ENCODE data around the gene SH3BP5L. TPM values are rescaled to one million over a fixed set of nuclear protein-coding genes. Genes with fewer than 3 reads are reported as not detected.

Gene SH3BP5L
- total RNA-seq, 4 donors from 2014 or later = 21.9 to 38.7 (median 28.4) TPM

- Histone ChIP-seq H3K36me3 (no peaks in the 10 kb centered on the region), H3K27me3 (peaks cover 32% of the 10 kb centered on the region), H3K4me3 (no peak overlapping the region), H3K27ac (no peak overlapping the region), H3K9me3 (no peaks in the 10 kb centered on the region), H3K4me1 (no peaks in the 10 kb centered on the region)
- 90 to 100% methylated on average over 2 to 3 of the region's 4 CpGs for WGBS, 2 donors (ENCODE audit: low coverage in 1 of 2)
- TF ChIP-seq, protein P1, sequence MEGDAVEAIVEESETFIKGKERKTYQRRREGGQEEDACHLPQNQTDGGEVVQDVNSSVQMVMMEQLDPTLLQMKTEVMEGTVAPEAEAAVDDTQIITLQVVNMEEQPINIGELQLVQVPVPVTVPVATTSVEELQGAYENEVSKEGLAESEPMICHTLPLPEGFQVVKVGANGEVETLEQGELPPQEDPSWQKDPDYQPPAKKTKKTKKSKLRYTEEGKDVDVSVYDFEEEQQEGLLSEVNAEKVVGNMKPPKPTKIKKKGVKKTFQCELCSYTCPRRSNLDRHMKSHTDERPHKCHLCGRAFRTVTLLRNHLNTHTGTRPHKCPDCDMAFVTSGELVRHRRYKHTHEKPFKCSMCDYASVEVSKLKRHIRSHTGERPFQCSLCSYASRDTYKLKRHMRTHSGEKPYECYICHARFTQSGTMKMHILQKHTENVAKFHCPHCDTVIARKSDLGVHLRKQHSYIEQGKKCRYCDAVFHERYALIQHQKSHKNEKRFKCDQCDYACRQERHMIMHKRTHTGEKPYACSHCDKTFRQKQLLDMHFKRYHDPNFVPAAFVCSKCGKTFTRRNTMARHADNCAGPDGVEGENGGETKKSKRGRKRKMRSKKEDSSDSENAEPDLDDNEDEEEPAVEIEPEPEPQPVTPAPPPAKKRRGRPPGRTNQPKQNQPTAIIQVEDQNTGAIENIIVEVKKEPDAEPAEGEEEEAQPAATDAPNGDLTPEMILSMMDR (IDR thresholded peaks at IDR 0.05) = no peak
- TF ChIP-seq POLR2A (IDR thresholded peaks at IDR 0.05) (no peak), POLR2AphosphoS5 (IDR thresholded peaks at IDR 0.05) (no peak), EP300 (IDR thresholded peaks at IDR 0.05) (no peak)
- ATAC-seq = no peak
Observed at GRCh38 chr1:248787430-248787829, 38.3 kb downstream of the SH3BP5L start.

- H3K4me1 ChIP-seq = no peaks in the 10 kb centered on the region
- H3K9me3 ChIP-seq = peaks cover 0 to 4% (median 0%) of the 10 kb centered on the region in 3 donors
- TF ChIP-seq, protein P1 (IDR thresholded peaks at IDR 0.05) = no peak
- TF ChIP-seq EP300 (IDR thresholded peaks at IDR 0.05) (no peak), POLR2A (IDR thresholded peaks at IDR 0.05) (no peak), POLR2AphosphoS5 (IDR thresholded peaks at IDR 0.05) (no peak)
- H3K27me3 ChIP-seq = peaks cover 32% of the 10 kb centered on the region
- no peak overlapping the region for H3K27ac ChIP-seq
- no peaks in the 10 kb centered on the region for H3K36me3 ChIP-seq
- no peak for ATAC-seq
- 76% methylated on average over 2 to 3 of the region's 3 CpGs for WGBS, 2 donors (ENCODE audit: low coverage in 1 of 2)
- no peak overlapping the region for H3K4me3 ChIP-seq
Observed at GRCh38 chr1:248786156-248786555, 39.6 kb downstream of the SH3BP5L start.

- WGBS, 2 donors (ENCODE audit: low coverage in 1 of 2) = 60% methylated on average over 1 of the region's 3 CpGs; no CpG with 5 or more reads in 1 of the 2 donors
- no peak for ATAC-seq
- H3K27ac ChIP-seq = no peak overlapping the region
- no peak overlapping the region for H3K4me3 ChIP-seq
- TF ChIP-seq, protein P1 (IDR thresholded peaks at IDR 0.05) = no peak
- TF ChIP-seq POLR2A (IDR thresholded peaks at IDR 0.05) (no peak), EP300 (IDR thresholded peaks at IDR 0.05) (no peak), POLR2AphosphoS5 (IDR thresholded peaks at IDR 0.05) (no peak)
- peaks cover 20% of the 10 kb centered on the region for H3K27me3 ChIP-seq
- H3K4me1 ChIP-seq = no peaks in the 10 kb centered on the region
- no peaks in the 10 kb centered on the region for H3K36me3 ChIP-seq
- peaks cover 0 to 14% (median 0%) of the 10 kb centered on the region in 3 donors for H3K9me3 ChIP-seq
Observed at GRCh38 chr1:248783367-248783766, 42.3 kb downstream of the SH3BP5L start.

DNA sequence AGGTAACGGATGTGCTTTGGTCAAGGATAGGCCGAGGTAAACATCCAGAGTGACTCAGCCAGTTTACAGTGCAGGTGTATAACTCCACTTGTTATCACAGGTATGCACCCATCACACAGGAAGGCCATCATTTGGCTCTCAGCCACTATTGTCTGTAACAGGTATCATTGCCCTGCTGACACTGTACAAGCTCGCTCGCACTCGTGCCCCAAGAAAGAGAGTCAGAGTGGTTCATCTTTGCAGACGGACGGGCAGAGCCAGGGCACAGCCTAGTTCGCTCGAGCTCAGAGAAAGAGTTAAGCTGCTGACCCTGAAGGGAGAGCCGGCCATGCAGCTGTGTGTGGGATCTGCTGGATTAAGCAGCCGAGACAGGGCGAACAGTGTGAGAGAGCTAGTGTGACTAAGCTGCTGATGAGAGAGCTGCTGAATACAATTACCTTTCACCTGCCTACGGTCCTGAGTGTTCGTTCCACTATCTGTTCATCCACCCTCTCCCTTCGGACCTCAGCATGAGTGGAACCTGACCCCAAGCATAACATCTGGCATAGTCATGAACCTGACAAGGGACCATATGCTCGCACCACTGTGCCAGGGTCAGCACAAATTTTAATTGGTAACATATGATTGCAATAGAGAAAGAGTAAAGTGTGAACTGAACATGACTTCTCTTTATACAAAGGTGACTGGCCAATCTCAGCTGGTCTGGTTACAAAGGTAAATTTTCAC lies 43.1 kb downstream of the SH3BP5L start:
- H3K9me3 ChIP-seq = peaks cover 0 to 22% (median 0%) of the 10 kb centered on the region in 3 donors
- TF ChIP-seq EP300 (IDR thresholded peaks at IDR 0.05) (no peak), POLR2A (IDR thresholded peaks at IDR 0.05) (no peak)
- 80 to 90% methylated on average over 2 to 8 of the region's 16 CpGs for WGBS, 2 donors (ENCODE audit: low coverage in 1 of 2)
- no peaks in the 10 kb centered on the region for H3K36me3 ChIP-seq
- no peak overlapping the region for H3K4me3 ChIP-seq
- H3K27ac ChIP-seq = no peak overlapping the region
- peaks cover 15% of the 10 kb centered on the region for H3K27me3 ChIP-seq
- no peaks in the 10 kb centered on the region for H3K4me1 ChIP-seq
- ATAC-seq = no peak

GRCh38 chr1:248779350-248779749 lies 46.4 kb downstream of the SH3BP5L start:
- H3K27me3 ChIP-seq = peaks cover 15% of the 10 kb centered on the region
- H3K27ac ChIP-seq = no peak overlapping the region
- no peaks in the 10 kb centered on the region for H3K36me3 ChIP-seq
- H3K4me3 ChIP-seq = no peak overlapping the region
- no peak for TF ChIP-seq POLR2AphosphoS5 (IDR thresholded peaks at IDR 0.05)
- TF ChIP-seq POLR2A (IDR thresholded peaks at IDR 0.05) = no peak
- TF ChIP-seq, protein P1 (IDR thresholded peaks at IDR 0.05) = no peak
- TF ChIP-seq EP300 (IDR thresholded peaks at IDR 0.05) = no peak
- H3K4me1 ChIP-seq = no peaks in the 10 kb centered on the region
- 67 to 69% methylated on average over 1 to 2 of the region's 2 CpGs for WGBS, 2 donors (ENCODE audit: low coverage in 1 of 2)
- ATAC-seq = no peak
- H3K9me3 ChIP-seq = peaks cover 0 to 37% (median 0%) of the 10 kb centered on the region in 3 donors

Data from gastroesophageal sphincter (tissue), 4 donors.